Pancreas (tissue), 10 donors: ENCODE results near the gene TTC33. TPM values are rescaled to one million over a fixed set of nuclear protein-coding genes. Genes with fewer than 3 reads are reported as not detected.

ENCODE experiments used
- ATAC-seq, 4 donors: fragments of 200-7000 bp; cut with Tn5 transposase; one replicate each; pipeline versions ENCODE4 v1.8.0 to v1.9.1; 2020; ENCODE audit warnings: mild to moderate bottlenecking in 4 of 4, moderate library complexity in 4 of 4
- DNase-seq, 6 donors: peaks; one replicate each; pipeline ENCODE4 v3.0.0-alpha.2; 2020
- FAIRE-seq: peaks from 2 replicates; lab custom pipeline; 2012; peaks lifted over from hg19 to GRCh38; lab: Jason Lieb, UNC
- H3K27ac ChIP-seq, 4 donors: fragments of 200-600 bp; sonication (generic); 1 replicate in 3 of 4; 2 replicates in 1 of 4; pipeline versions ENCODE4 v1.5.0 to v1.8.0; 2020
- H3K27me3 ChIP-seq, 4 donors: fragments of 200-600 bp; one replicate each; pipeline ENCODE4 v1.8.0; 2021
- H3K36me3 ChIP-seq, 3 donors: fragments of 200-600 bp; sonication (generic) in 1 of 3; one replicate each; pipeline versions ENCODE4 v1.5.0 to v1.8.0; 2020 to 2021
- H3K4me1 ChIP-seq, 3 donors: fragments of 200-600 bp; one replicate each; pipeline ENCODE4 v1.8.0; 2021
- H3K4me3 ChIP-seq, 4 donors: fragments of 200-600 bp; sonication (generic) in 2 of 4; one replicate each; pipeline versions ENCODE4 v1.5.0 to v1.8.0; 2020 to 2021
- H3K9me3 ChIP-seq, 4 donors: fragments of 200-600 bp; one replicate each; pipeline ENCODE4 v1.8.0; 2021
- WGBS, 2 donors: extraction: QIAGEN DNeasy Blood & Tissue Kit; methylation state at CpG; one replicate each; pipeline ENCODE4 v1.1.7; 2013; 5-methylcytosine and 5-hydroxymethylcytosine counted together
- intact Hi-C, 3 donors: fragments of 100-400 bp; cut with DNase I; formaldehyde crosslinking; loops; one replicate each; pipeline versions ENCODE4 v1.11.1 to v1.14.2; 2022
- polyA plus RNA-seq, 2 donors: library from polyadenylated mRNA; stranded (reverse); fragments of 200-250 nt; gene quantifications; one replicate each; pipeline ENCODE4 v1.2.3, GENCODE V29; 2013
- total RNA-seq, 6 donors: library from RNA; stranded (reverse); fragmentation: NEBNext Ultra II Directional in 4 of 6; extraction: Animal tissue kit (Norgen Biotek cat#: 25700) in 4 of 6; gene quantifications; one replicate each; pipeline versions ENCODE4 v1.2.1 to v1.2.4, GENCODE V29; 2021 to 2023
- TF ChIP-seq, protein P1 (sequence below), 4 donors: fragments of 200-600 bp; sonication (generic) in 3 of 4; IDR thresholded peaks; one replicate each; pipeline versions ENCODE4 v1.5.0 to v1.8.0; 2021; ENCODE audit warnings: antibody characterized with exemption in 4 of 4
- donor health status: healthy with polysubstance abuse.
- donor health status: DM: no; HTN: no; CAD: no; lungs with moderate emphysema.
- donor health status: DM: no; HTN: no; CAD: no.
- donor health status: control.
- donor health status: control.
- donor health status: Bipolar disorder and iron deficiency.
- donor health status: DM: yes; HTN: yes; CAD: no.
- donor health status: DM: no; HTN: no; CAD: no.
- donor health status: DM: no; HTN: no; CAD: no.
- donor health status: DM: yes; HTN: yes; CAD: no.

TTC33 gene
- total and polyA plus RNA-seq, 8 donors: 3.0 to 8.7 (median 5.5) TPM

DNA sequence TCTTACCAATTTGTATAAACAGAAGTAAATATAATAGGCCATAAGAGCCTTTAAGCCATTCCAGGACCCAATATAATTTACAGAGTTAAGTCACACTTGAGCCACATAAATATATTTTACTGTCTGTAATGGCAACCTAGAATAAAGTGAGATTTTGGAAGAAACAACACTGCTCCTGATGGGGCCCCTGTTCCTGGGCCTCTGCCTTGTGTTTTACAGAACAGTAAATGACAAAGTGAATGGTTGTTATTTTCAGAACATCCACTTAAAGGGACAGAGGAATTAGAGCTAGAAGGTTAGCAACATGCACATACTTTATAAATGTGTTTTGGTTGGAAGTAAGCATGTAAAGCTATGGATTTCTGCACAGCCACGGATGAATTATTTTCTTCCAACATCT is 72.5 kb downstream of the TTC33 start:
- Histone ChIP-seq H3K4me1 (peaks cover 0 to 23% (median 5%) of the 10 kb centered on the region in 3 donors), H3K36me3 (peaks cover 0 to 3% (median 0%) of the 10 kb centered on the region in 3 donors), H3K27ac (peak overlapping the region in 2 of 4 donors; percentile 93 to 95), H3K27me3 (no peaks in the 10 kb centered on the region), H3K9me3 (no peaks in the 10 kb centered on the region), H3K4me3 (peak overlapping the region; percentile 74 to 91 (median 87))
- ATAC-seq (no peak), FAIRE-seq (no peak), DNase-seq (no peak)
- WGBS, 2 donors: 31 to 36% methylated on average over 1 of the region's 1 CpG
- TF ChIP-seq, protein P1, sequence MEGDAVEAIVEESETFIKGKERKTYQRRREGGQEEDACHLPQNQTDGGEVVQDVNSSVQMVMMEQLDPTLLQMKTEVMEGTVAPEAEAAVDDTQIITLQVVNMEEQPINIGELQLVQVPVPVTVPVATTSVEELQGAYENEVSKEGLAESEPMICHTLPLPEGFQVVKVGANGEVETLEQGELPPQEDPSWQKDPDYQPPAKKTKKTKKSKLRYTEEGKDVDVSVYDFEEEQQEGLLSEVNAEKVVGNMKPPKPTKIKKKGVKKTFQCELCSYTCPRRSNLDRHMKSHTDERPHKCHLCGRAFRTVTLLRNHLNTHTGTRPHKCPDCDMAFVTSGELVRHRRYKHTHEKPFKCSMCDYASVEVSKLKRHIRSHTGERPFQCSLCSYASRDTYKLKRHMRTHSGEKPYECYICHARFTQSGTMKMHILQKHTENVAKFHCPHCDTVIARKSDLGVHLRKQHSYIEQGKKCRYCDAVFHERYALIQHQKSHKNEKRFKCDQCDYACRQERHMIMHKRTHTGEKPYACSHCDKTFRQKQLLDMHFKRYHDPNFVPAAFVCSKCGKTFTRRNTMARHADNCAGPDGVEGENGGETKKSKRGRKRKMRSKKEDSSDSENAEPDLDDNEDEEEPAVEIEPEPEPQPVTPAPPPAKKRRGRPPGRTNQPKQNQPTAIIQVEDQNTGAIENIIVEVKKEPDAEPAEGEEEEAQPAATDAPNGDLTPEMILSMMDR (IDR thresholded peaks at IDR 0.05): no peak
- intact Hi-C loops: loop anchor here in 2 of 3 donors (5.0 to 10.0 kb wide), 3 partner anchors 739 to 969 kb away; no protein-coding TSS in a partner anchor

DNA sequence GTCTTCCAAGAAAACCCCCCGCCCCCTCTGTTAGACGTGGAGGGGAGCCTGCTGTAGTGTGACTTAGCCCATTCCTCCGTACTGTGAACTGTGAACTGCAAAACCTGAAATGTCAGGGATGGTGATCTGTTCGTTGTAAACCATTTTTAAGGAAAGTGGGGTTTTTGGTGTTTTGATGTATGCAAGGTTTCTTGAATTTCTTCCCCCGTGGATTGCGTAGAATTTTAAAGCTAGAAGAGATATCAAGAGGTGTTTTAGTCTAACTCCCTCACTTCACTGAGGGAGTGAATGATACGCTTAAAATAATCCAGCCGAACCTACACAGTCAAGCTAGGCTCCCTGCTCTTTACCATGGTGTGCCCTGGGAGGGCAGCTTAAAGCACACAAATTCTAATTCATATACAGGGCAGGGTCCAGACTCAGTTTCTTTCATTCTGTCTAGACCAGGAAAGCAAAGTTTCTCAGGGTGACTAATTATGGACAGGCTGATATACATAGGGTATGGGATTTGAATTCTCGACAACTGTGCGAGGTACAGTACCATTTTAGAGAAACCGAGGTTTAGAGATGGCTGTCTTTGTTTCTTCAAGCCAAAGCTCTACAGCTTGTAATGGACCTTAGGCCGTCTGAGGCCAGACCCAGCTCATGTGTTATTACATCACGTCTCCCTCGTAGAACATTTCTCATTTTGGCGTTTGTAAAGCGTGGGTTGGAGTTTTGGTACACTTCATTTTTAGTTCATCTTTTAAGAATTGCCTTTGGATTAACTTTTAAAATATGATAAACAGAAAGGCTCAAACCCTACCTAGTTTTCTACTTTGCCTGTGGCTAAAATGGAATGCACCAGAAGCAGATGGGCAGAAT is 73.4 kb downstream of the TTC33 start:
- intact Hi-C loops: loop anchor here in 2 of 3 donors (5.0 to 10.0 kb wide), 3 partner anchors 738 to 968 kb away; no protein-coding TSS in a partner anchor
- no peak for FAIRE-seq
- WGBS, 2 donors: 36 to 39% methylated on average over 16 of the region's 16 CpGs

DNA sequence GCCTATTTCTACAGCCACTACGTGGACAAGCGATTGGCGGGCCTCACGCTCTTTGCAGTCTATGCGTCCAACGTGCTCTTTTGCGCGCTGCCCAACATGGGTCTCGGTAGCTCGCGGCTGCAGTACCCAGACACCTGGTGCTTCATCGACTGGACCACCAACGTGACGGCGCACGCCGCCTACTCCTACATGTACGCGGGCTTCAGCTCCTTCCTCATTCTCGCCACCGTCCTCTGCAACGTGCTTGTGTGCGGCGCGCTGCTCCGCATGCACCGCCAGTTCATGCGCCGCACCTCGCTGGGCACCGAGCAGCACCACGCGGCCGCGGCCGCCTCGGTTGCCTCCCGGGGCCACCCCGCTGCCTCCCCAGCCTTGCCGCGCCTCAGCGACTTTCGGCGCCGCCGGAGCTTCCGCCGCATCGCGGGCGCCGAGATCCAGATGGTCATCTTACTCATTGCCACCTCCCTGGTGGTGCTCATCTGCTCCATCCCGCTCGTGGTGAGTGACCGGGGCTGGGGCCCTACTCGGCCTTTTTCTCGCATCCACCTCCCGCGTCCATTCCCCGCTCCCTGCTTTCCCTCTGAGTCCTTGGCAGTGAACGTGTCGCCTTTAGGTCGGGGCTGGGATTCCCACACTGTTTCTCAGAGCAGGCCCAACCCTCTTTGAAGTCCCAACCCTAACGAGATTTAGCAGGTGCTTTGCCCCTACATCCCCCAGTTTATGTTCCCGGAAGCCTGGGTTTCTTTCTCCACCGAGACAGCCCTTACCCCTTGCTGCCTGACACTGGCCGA is 74.2 kb downstream of the TTC33 start:
- Histone ChIP-seq H3K4me1 (peaks cover 0 to 27% (median 10%) of the 10 kb centered on the region in 3 donors), H3K36me3 (peaks cover 0 to 3% (median 0%) of the 10 kb centered on the region in 3 donors), H3K9me3 (no peaks in the 10 kb centered on the region), H3K27me3 (no peaks in the 10 kb centered on the region), H3K4me3 (peak overlapping the region; percentile 74 to 91 (median 87)), H3K27ac (peak overlapping the region; percentile 40 to 95 (median 84))
- ATAC-seq: peak in 3 of 4 donors; percentile 0 to 3 (median 1)
- FAIRE-seq: no peak
- intact Hi-C loops: loop anchor here in 2 of 3 donors (5.0 to 10.0 kb wide), 3 partner anchors 737 to 967 kb away; no protein-coding TSS in a partner anchor
- peak in 5 of 6 donors; percentile 16 to 79 (median 37) for DNase-seq
- TF ChIP-seq, protein P1 (IDR thresholded peaks at IDR 0.05): no peak
- WGBS, 2 donors: 8 to 9% methylated on average over 64 to 67 of the region's 67 CpGs

More for the DNA sequence above, 73.4 kb downstream of the TTC33 start:
- Histone ChIP-seq H3K4me3 (peak overlapping the region; percentile 74 to 91 (median 87)), H3K27me3 (no peaks in the 10 kb centered on the region), H3K36me3 (peaks cover 0 to 3% (median 0%) of the 10 kb centered on the region in 3 donors), H3K27ac (peak overlapping the region; percentile 40 to 95 (median 84)), H3K4me1 (peaks cover 0 to 27% (median 13%) of the 10 kb centered on the region in 3 donors), H3K9me3 (no peaks in the 10 kb centered on the region)
- TF ChIP-seq, protein P1 (IDR thresholded peaks at IDR 0.05): no peak
- peak in 1 of 6 donors; percentile 27 for DNase-seq
- peak in 1 of 4 donors; percentile 1 for ATAC-seq

DNA sequence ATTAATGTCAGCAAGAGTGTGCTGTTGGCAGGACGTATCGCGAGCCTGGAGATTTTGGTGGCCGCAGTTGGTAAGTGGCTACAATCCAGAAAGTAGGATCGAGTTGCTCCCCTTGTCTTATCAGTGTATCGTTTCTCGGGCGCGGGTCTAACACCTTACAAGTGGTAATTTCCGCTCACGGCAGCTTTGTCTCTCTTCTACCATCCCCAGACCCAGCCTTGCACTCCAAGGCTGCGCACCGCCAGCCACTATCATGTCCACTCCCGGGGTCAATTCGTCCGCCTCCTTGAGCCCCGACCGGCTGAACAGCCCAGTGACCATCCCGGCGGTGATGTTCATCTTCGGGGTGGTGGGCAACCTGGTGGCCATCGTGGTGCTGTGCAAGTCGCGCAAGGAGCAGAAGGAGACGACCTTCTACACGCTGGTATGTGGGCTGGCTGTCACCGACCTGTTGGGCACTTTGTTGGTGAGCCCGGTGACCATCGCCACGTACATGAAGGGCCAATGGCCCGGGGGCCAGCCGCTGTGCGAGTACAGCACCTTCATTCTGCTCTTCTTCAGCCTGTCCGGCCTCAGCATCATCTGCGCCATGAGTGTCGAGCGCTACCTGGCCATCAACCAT is 74.9 kb downstream of the TTC33 start:
- WGBS, 2 donors: 3 to 5% methylated on average over 37 of the region's 37 CpGs
- intact Hi-C loops: loop anchor here in 2 of 3 donors (5.0 to 10.0 kb wide), 3 partner anchors 736 to 966 kb away; no protein-coding TSS in a partner anchor
- no peak for FAIRE-seq

More for the DNA sequence above, 74.9 kb downstream of the TTC33 start:
- H3K36me3 ChIP-seq: peaks cover 0 to 3% (median 0%) of the 10 kb centered on the region in 3 donors
- H3K4me3 ChIP-seq: peak overlapping the region; percentile 74 to 91 (median 87)
- DNase-seq (peak in 5 of 6 donors; percentile 14 to 72 (median 41)), ATAC-seq (peak in 3 of 4 donors; percentile 0 to 1 (median 1))
- TF ChIP-seq, protein P1 (IDR thresholded peaks at IDR 0.05): no peak
- H3K9me3 ChIP-seq: no peaks in the 10 kb centered on the region
- H3K27me3 ChIP-seq: no peaks in the 10 kb centered on the region
- H3K4me1 ChIP-seq: peaks cover 0 to 28% (median 9%) of the 10 kb centered on the region in 3 donors
- H3K27ac ChIP-seq: peak overlapping the region; percentile 40 to 95 (median 84)
